Heart left ventricle (tissue), 16 donors: ENCODE data around the gene ALOX12. TPM values are rescaled to one million over a fixed set of nuclear protein-coding genes. Genes with fewer than 3 reads are reported as not detected.

Experiments used
- ATAC-seq, 4 donors: fragments of 200-7000 bp; cut with Tn5 transposase; one replicate each; pipeline ENCODE4 v1.9.1; 2020 to 2022; ENCODE audit warnings: moderate library complexity in 4 of 4, mild to moderate bottlenecking in 3 of 4, moderate number of reproducible peaks in 1 of 4
- DNase-seq, 5 donors: peaks; one replicate each; pipeline ENCODE4 v3.0.0-alpha.2; 2020
- H3K27ac ChIP-seq, 12 donors: fragments of 200-600 bp; sonication (generic) in 4 of 12; one replicate each; pipeline versions ENCODE4 v1.5.0 to v1.8.0; 2016 to 2022; ENCODE audit warnings: mild to moderate bottlenecking in 2 of 12
- H3K27me3 ChIP-seq, 9 donors: fragments of 200-600 bp; sonication (generic) in 2 of 9; one replicate each; pipeline versions ENCODE4 v1.5.1 to v1.8.0; 2016 to 2022; ENCODE audit warnings: mild to moderate bottlenecking in 3 of 9
- H3K36me3 ChIP-seq, 9 donors: fragments of 200-600 bp; sonication (generic) in 2 of 9; one replicate each; pipeline versions ENCODE4 v1.5.0 to v1.8.0; 2018 to 2022; ENCODE audit warnings: mild to moderate bottlenecking in 2 of 9
- H3K4me1 ChIP-seq, 12 donors: fragments of 200-600 bp; sonication (generic) in 4 of 12; one replicate each; pipeline versions ENCODE4 v1.5.0 to v1.8.0; 2016 to 2022; ENCODE audit warnings: mild to moderate bottlenecking in 3 of 12
- H3K4me3 ChIP-seq, 12 donors: fragments of 200-600 bp; sonication (generic) in 4 of 12; one replicate each; pipeline versions ENCODE4 v1.5.0 to v1.8.0; 2017 to 2022; ENCODE audit warnings: mild to moderate bottlenecking in 9 of 12, moderate library complexity in 4 of 12
- H3K9me3 ChIP-seq, 12 donors: fragments of 200-600 bp; sonication (generic) in 4 of 12; one replicate each; pipeline versions ENCODE4 v1.5.0 to v1.8.0; 2016 to 2022; ENCODE audit warnings: mild to moderate bottlenecking in 1 of 12
- CTCF ChIP-seq, 12 donors: fragments of 200-600 bp; sonication (generic) in 4 of 12; IDR thresholded peaks; one replicate each; pipeline versions ENCODE4 v1.5.0 to v1.8.0; 2018 to 2022; ENCODE audit warnings: antibody characterized with exemption in 12 of 12, mild to moderate bottlenecking in 5 of 12
- POLR2A ChIP-seq, 2 donors: fragments of 450-650 bp; IDR thresholded peaks; one replicate each; pipeline ENCODE4 v1.6.1; 2017; ENCODE audit warnings: antibody characterized with exemption in 2 of 2, mild to moderate bottlenecking in 2 of 2, moderate library complexity in 2 of 2
- WGBS, 4 donors: extraction: QIAGEN DNeasy Blood & Tissue Kit in 2 of 4; methylation state at CpG; one replicate each; pipeline versions ENCODE4 v1.1.5 to v1.1.7; 2013 to 2018; 5-methylcytosine and 5-hydroxymethylcytosine counted together
- intact Hi-C, 10 donors: fragments of 100-400 bp; cut with DNase I; formaldehyde crosslinking; loops; one replicate each; pipeline versions ENCODE4 v1.11.1 to v1.14.2; 2022
- polyA plus RNA-seq, 2 donors: library from polyadenylated mRNA; stranded (reverse); fragments of 200-250 nt; gene quantifications; one replicate each; pipeline ENCODE4 v1.2.3, GENCODE V29; 2013
- total RNA-seq, 9 donors: library from RNA; depleted of rRNA in 2 of 9; stranded (reverse); fragments of >200 nt in 2 of 9; fragmentation: NEBNext Ultra II Directional in 3 of 9; extraction: Animal tissue kit (Norgen Biotek cat#: 25700) in 3 of 9; gene quantifications; one replicate each; pipeline versions ENCODE4 v1.1.0 to v1.2.4, GENCODE V29; 2016 to 2023
- donor health status: ischemic (EF 13 %, LVEDD 7.1; RV severe dilation, severe dysfunction).
- donor health status: healthy with polysubstance abuse.
- donor health status: DM: no; HTN: yes; CAD: no.
- donor health status: DM: no; HTN: no; CAD: no.
- donor health status: ischemic (EF 25% LVEDD 6.9; RV normal size, moderate dysfunction).
- donor health status: ischemic (EF 25% LVEDD 5.7; RV mildly dilated, moderate dysfunction).
- donor health status: healthy.
- donor health status: DM: yes; HTN: yes; CAD: no.
- donor health status: ischemic (EF 35%, LVEDD 5.7; RV mildly dilated, moderate dysfunction).
- donor health status: nonischemic (EF 11% LVEDD 7.7; RV severe dilation, severe dysfunction).
- donor health status: DM: yes; HTN: yes; CAD: no.
- donor health status: PGD.
- donor health status: ischemic (EF 29% LVEDD 5.4; RV normal size, mild dysfunction).
- donor health status: nonischemic (EF 23%, LVEDD 6.1; RV moderate dilation, normal function).

The ALOX12 gene
- total and polyA plus RNA-seq, 11 donors, result 0.44 TPM; not detected in 10

GRCh38 chr17:7003745-7004144 lies 7.9 kb downstream of the ALOX12 start:
- intact Hi-C loops, result loop anchor here (1.0 to 10.0 kb wide), 12 partner anchors 89 to 339 kb away; partner anchors contain the start of genes TEKT1 (in 1 of the 10) and XAF1 (in 1 of the 10)
- 93 to 97% (median 96%) methylated on average over 2 of the region's 2 CpGs for WGBS, 4 donors
- Histone ChIP-seq H3K4me1 (peaks cover 0 to 6% (median 0%) of the 10 kb centered on the region in 12 donors), H3K9me3 (no peaks in the 10 kb centered on the region), H3K27ac (no peak overlapping the region), H3K36me3 (peaks cover 0 to 71% (median 48%) of the 10 kb centered on the region in 9 donors), H3K27me3 (no peaks in the 10 kb centered on the region), H3K4me3 (no peak overlapping the region)
- no peak for TF ChIP-seq POLR2A (IDR thresholded peaks at IDR 0.05)
- DNase-seq, result no peak
- no peak for ATAC-seq

- WGBS, 4 donors, result 88 to 97% (median 93%) methylated on average over 2 of the region's 2 CpGs
- H3K9me3 ChIP-seq, result no peaks in the 10 kb centered on the region
- H3K27ac ChIP-seq, result no peak overlapping the region
- no peaks in the 10 kb centered on the region for H3K27me3 ChIP-seq
- H3K4me3 ChIP-seq, result no peak overlapping the region
- ATAC-seq (peak; percentile 16 to 81 (median 72)), DNase-seq (no peak)
- H3K36me3 ChIP-seq, result peaks cover 0 to 64% (median 45%) of the 10 kb centered on the region in 9 donors
- peaks cover 0 to 8% (median 0%) of the 10 kb centered on the region in 12 donors for H3K4me1 ChIP-seq
- no peak for TF ChIP-seq POLR2A (IDR thresholded peaks at IDR 0.05)
- TF ChIP-seq CTCF (IDR thresholded peaks at IDR 0.05), result peak; percentile 58 to 80 (median 72)
- intact Hi-C loops, result loop anchor here in 9 of 10 donors (1.0 to 10.0 kb wide), 12 partner anchors 90 to 340 kb away; partner anchors contain the start of genes TEKT1 (in 1 of the 9) and XAF1 (in 1 of the 9)
Measured at GRCh38 chr17:7004398-7005253, 8.8 kb downstream of the ALOX12 start.

GRCh38 chr17:7005716-7006115 lies 9.9 kb downstream of the ALOX12 start:
- Histone ChIP-seq H3K27me3 (no peaks in the 10 kb centered on the region), H3K36me3 (peaks cover 0 to 60% (median 37%) of the 10 kb centered on the region in 9 donors), H3K9me3 (no peaks in the 10 kb centered on the region), H3K4me1 (peaks cover 0 to 19% (median 6%) of the 10 kb centered on the region in 12 donors), H3K27ac (no peak overlapping the region), H3K4me3 (no peak overlapping the region)
- WGBS, 4 donors, result 82 to 92% (median 86%) methylated on average over 5 to 7 of the region's 7 CpGs
- intact Hi-C loops, result loop anchor here in 8 of 10 donors (2.0 to 10.0 kb wide), 8 partner anchors 91 to 341 kb away; partner anchors contain the start of genes TEKT1 (in 1 of the 8) and XAF1 (in 1 of the 8)
- DNase-seq (no peak), ATAC-seq (peak in 1 of 4 donors; percentile 16)
- no peak for TF ChIP-seq POLR2A (IDR thresholded peaks at IDR 0.05)
- TF ChIP-seq CTCF (IDR thresholded peaks at IDR 0.05), result no peak

- Histone ChIP-seq H3K27me3 (no peaks in the 10 kb centered on the region), H3K27ac (no peak overlapping the region), H3K9me3 (no peaks in the 10 kb centered on the region), H3K4me3 (no peak overlapping the region), H3K4me1 (peaks cover 4 to 30% (median 17%) of the 10 kb centered on the region in 12 donors), H3K36me3 (peaks cover 0 to 46% (median 23%) of the 10 kb centered on the region in 9 donors)
- ATAC-seq, result no peak
- intact Hi-C loops, result loop anchor here in 8 of 10 donors (5.0 to 10.0 kb wide), 5 partner anchors 162 to 342 kb away; partner anchors contain the start of genes TEKT1 (in 1 of the 8) and XAF1 (in 1 of the 8)
- no peak for TF ChIP-seq CTCF (IDR thresholded peaks at IDR 0.05)
- no peak for TF ChIP-seq POLR2A (IDR thresholded peaks at IDR 0.05)
- 85 to 89% (median 87%) methylated on average over 2 of the region's 2 CpGs for WGBS, 4 donors
- no peak for DNase-seq
Measured at GRCh38 chr17:7007143-7007542, 11.3 kb downstream of the ALOX12 start.
